Stimulated activated CD8-positive, alpha-beta memory T cell treated with anti-CD3 and anti-CD28 coated beads, Interleukin-12 subunit alpha, Interleukin-12 subunit beta, amount 100 ng/mL, for 4 hours (primary cell): Measurements from ENCODE around the gene DHX57.
"Not testable (repeated sequence)": the region's sequence is repeated elsewhere in the genome, so short reads cannot be mapped to it uniquely, and the experiment has no call there.

Experiments
- DNase-seq: peaks from one replicate; pipeline ENCODE4 v3.0.0-alpha.2; 2020; ENCODE audit warnings: low read depth

The DHX57 gene

DNA sequence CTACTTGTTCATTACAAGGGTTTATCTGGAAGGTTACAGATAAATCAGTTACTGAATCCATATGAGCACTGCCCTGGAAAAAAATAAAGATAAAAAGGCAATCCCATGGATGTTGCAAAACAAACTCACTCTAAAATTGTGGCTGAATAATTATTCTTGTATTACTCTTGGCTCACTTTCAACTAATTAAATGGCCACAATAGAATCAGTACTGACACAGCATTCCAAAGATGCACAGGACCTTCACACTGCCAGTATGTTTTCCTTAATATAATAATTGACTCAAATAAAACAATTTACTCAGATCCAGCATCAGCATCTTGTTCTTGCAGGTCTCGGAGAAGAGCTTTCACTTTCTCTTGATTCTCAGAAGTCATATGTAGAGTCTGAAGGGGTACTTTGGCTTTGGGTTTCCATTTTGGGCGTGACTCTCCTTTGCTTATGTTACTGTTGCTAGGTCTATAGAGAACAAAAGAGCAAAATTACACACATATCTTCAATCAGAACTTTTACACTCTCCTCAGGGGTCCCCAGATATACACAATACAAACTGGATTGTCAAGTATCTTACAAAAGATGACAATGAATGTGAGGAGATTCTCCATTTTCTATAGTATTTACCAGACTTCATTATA, 12.6 kb downstream of the DHX57 start:
- DNase-seq: no peak

DNA sequence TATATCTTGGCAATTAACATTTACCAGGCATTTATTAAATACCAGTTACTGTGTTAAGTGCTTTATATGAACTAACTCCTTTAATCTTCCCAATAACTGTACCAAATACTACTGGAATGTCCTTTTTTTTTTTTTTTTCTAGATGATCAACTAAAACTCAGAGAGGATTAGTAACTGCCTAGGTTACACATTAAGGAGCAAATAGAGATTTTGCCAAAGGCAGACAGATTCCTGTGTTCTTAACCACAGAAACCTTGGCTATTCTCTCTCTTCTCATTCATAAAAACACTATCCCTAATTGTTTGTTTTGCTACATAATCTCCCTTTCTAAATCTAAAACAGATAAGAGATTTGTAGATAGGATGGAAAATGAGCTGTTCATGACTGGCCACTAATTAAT, 13.3 kb downstream of the DHX57 start:
- DNase-seq: no peak

DNA sequence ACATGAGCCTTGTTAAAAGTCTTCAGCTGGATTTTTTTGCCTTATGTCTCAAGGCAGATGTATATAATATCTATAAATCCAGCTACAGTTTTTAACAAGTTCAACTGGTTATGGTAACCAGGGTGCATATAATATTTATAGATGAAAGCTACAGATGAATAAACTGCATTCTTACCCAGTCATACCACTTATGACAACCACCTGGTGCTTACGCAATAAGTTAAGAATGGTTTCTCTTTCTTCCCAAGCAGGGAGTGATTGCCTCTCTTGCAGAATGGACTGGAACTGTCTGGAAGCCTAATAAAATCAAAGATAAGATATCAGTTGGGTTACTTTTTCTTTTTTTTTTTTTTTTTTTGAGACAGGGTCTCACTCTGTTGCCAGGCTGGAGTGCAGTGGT, 19.6 kb downstream of the DHX57 start:
- no peak for DNase-seq

DNA sequence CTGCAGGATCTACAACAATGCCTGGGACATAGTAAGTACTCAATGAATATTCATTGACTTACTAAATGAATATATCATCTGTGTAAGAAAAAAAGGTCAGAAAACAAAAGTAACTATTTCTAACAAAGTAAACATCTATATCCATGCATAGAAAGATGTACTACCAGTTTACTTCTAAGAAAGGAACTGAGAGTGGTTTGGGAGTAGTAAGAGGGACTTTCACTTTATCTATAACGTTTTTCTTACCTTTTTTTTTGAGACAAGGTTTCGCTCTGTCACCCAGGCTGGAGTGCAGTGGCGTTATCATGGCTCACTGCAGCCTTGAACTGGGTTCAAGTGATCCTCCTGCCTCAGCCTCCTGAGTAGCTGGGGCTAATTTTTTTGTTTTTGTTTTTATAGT, 25.7 kb downstream of the DHX57 start:
- no peak for DNase-seq

DNA sequence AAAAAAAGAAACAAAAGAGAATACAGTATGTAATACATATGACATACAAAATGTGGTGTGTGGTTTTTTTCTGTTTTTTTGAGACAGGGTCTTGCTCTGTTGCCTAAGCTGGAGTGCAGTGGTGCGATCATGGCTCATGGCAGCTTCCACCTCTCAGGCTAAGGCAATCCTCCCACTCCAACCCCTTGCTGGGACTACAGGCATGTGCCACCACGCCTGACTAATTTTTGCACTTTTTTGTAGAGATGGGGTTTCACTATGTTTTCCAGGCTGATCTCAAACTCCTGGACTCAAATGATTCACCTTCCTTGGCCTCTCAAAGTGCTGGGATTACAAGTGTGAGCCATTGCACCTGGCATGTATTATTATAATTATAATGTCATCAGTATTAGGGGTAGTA, 38.9 kb downstream of the DHX57 start:
- DNase-seq: no peak

DNA sequence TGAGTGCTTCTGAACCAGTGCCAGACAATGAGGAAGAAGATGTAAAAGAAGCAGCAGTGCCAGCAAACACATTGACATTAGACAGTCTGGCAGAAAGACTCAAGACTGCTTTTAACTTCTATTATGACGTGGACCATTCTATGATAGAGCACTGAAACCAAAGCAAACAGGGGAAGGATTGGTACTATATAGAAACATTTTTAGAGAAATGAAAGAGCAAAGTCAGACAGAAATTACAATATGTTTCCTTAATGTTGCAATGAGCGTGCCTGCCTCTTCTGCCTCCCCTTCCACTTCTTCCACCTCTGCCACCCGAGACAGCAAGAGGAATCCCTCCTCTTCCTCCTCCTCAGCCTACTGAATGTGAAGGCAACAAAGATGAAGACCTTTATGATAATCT, 39.7 kb downstream of the DHX57 start:
- DNase-seq: no peak

DNA sequence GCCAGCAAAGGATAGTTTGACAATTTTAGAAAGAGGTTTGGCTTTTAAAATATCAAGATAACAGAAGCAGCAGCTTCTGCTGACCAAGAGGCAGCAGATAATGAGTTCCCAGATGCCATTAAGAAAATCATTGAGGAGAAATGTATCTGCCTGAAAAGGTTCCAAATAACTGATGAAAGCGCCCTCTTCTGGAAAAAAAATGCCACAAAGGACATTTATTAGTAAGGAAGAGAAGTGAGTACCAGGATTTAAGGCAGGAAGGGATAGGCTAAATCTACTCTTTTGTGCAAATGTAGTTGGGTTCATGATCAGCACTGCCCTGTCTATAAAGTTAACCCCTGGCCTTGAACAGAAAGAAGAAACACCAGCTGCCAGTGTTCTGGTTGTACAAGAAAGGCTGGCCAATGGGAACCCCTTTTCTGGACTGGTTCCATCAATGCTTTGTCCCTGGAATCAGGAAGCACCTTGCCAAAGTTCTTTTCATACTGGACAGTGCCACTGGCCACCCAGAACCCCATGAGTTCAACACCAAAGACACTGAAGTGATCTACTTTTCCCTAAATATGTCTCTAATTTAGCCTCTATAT, 40.6 kb downstream of the DHX57 start:
- no peak for DNase-seq

DNA sequence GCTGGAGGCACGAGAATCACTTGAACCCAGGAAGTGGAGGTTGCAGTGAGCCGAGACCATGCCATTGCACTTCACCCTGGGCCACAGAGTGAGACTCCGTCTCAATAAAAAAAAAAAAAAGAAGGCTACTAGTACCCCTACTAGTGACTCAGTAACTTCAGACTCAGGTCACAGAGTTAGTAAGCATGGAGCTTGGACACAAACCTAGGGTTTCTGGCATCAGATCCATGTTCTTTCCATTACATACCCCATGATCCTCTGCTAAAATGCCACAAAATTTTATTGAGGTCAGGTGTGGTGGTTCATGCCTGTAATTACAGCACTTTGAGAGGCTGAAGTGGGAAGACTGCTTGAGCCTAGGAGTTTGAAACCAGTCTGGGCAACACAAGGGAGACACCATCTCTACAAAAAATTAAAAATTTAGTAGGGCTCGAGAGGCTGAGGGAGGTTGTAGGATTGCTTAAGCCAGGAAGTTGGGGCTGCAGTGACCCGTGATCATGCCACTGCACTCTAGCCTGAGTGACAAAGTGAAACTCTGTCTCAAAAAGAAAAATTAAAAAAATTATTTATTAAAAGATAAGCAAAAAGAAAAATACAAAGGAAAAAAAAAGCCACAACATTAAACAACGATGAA, 45.1 kb downstream of the DHX57 start:
- DNase-seq: no peak

DNA sequence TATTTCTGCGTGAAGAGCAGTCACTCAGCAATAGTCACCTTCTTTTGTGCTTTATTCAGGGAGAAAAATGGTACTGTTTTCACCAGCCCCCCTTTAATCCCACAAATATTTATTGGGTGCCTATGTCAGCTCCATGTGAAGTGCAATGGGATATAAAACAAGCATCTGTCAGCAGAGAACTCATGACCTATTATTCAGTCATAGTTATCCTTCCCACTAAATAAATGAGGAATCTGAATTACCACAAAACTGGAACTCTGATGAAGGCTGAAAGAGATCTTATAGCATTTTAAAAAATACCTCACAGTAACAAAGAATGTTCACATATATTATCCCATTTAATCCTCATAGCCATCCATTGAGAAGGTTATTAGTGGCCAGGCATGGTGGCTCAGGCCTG, 45.8 kb downstream of the DHX57 start:
- no peak for DNase-seq

DNA sequence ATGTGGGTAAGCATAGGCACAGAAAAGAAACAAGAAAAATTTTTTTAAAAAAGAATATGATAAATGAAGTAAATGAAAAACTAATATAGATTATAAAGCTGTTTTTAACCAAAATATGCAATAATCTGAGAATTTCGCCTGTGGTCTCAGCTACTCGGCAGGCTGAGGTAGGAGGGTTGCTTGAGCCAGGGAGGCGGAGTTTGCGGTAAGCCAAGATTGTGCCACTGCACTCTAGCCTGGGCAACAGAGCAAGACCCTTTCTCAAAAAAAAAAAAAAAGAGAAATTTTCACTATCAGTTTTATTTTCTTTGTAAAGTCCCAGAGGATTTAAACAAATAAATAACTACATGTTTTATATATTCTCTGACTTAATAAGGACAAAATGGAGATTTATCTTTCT, 47.3 kb downstream of the DHX57 start:
- no peak for DNase-seq

DNA sequence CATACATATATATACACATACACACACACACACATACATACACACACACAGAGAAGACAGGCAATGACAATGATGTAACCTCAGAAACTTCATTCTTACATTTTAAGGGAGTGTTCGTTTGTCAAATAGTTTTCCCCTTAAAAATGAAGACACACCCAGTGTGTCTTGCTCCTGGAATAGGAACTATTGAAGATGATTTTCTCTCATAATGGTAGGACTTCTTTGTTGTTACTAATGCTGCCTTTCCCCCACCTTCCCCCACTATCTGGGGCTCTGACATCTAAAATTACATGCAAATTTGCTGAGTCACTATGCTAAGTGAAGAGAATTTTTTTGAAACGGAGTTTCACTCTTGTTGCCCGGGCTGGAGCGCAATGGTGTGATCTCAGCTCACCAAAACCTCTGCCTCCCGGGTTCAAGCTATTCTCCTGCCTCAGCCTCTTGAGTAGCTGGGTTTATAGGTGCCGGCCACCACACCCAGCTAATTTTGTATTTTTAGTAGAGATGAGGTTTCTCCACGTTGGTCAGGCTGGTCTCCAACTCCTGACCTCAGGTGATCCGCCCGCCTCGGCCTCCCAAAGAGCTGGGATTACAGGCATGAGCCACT, 48.1 kb downstream of the DHX57 start:
- not testable (repeated sequence) for DNase-seq

DNA sequence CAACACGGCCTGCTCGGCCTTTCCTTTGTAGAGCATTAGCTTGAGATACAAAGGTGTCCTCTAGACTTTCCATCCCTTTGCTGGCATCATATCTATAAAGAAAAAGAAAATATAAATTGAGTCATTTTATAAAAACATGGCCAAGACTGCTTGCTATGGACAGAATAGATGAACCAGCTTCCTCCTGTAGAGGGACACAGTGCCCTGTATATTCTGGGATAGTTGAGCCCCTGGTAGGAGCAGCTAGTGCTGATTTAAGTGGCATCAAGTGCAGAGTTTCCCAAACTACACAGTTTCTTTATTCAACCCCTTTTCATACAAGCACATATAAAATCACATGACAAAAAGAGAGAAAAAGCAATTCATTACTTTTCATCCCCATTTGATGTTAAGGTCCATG, 49.8 kb downstream of the DHX57 start:
- DNase-seq: no peak

DNA sequence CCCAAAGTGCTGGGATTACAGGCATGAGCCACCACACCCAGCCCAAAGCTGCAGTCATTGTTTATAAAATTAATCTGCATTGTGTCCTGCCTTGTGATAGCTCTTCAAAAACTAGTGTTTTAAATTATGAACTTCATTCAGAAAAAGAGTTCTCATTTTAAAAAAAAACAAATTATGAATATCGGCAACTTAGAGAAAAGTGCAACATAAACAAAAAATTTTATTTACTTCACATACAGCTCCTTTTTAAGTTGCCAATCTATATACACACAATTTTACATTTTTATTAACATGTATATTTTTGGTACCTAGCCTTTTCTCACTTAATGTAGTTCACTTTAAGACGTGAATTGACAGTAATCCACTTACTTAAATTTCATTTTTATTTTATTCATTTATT, 50.8 kb downstream of the DHX57 start:
- DNase-seq: no peak

DNA sequence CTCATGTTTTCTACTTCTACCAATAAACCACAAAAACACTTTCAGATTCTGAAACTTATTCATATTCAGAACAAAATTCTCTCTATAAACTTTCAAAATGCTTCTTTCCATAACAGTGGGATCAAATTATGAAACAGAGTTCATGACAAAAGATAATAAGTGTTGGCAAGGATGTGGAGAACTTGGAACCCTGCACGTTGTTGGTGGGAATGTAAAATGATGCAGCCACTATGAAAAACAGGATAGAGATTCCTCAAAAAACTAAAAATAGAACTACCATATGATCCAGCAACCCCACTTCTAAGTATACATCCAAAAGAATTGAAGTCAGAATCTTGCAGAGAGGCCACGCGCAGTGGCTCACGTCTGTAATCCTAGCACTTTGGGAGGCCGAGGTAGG, 52.3 kb downstream of the DHX57 start:
- no peak for DNase-seq

DNA sequence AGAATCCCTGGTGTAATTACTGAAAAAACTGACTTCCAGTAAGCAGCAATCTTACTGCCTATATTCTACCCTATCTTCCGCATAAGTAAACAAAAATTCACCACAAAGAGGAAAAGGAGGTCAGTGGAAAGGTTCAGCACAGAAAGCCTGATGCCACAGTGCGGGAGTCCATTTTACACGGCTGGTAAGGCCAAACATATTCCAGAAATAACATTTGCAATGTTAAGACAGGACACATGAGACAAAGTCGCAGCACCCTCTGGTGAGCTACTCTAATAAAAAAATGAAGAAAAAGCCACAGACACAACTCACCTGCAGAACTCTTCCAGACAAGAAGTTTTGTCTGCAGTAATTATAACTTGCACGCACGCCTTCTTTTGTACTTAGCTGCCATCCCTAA, 57.2 kb downstream of the DHX57 start:
- no peak for DNase-seq

DNA sequence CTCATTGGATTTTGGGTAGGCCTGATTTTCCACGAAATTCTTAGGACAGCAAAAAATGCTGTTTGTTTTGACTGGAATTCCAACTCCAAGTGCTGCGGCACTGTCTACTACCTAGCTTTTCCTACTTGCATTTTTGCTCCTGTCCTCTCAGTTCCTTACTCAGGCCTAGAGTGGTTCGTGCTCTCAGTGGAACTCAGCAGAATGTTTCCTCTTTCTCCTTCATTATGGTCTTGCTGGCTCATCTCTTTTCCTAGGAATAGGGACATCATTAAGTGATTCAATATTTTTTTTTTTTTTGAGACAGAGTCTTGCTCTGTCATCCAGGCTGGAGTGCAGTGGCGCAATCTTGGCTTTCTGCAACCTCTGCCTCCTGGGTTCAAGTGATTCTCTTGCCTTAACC, 59.8 kb downstream of the DHX57 start:
- no peak for DNase-seq

DNA sequence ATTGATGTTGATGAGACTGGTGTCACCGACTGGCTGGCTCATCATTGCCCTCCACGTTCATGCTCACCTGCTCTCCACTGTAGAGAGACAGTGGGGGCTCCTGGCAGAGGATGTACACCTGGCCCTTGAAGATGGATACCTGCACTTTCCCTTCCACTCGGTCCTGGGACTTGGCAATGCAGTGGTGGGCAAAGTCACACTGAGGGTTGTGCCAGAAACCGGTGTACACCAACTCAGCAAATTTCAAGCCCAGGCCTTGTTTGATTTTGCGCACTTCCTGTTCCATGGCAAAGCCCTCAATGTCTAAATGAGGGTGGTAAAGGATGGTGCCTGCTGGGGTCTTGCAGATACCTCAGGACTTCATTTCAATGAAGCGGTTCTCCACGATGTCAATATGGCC, 65.2 kb downstream of the DHX57 start:
- no peak for DNase-seq

DNA sequence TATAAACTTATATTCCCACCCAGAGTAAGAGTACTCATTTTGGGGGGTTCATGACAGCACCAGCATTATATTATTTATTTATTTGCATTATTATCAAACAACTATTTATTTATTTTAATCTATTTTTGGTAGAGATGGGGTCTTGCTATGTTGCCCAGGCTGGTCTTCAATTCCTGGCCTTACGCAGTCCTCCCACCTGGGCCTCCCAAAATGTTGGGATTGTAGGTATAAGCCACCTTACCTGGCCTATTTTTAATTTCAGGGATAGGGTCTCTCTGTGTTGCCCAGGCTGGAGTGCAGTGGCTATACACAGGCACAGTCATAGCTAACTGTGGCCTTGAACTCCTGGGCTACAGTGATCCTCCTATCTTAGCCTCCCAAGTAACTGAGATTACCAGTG, 67.1 kb downstream of the DHX57 start:
- no peak for DNase-seq

DNA sequence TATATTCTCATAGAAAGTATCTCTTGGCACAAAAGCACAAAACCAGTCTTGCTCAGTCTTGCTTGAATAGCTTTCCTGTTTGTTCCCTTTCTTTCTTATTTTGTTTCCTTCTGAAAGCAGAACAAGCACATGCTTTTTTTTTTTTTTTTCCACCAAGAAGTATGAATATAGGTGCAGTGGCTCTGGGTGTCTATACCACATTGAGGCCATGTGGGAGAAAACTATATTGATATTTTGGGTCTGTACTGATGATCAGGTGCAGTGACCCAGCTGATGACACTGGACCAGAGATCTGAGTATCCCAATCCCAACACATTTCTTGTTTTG, 69.0 kb downstream of the DHX57 start:
- DNase-seq: no peak

DNA sequence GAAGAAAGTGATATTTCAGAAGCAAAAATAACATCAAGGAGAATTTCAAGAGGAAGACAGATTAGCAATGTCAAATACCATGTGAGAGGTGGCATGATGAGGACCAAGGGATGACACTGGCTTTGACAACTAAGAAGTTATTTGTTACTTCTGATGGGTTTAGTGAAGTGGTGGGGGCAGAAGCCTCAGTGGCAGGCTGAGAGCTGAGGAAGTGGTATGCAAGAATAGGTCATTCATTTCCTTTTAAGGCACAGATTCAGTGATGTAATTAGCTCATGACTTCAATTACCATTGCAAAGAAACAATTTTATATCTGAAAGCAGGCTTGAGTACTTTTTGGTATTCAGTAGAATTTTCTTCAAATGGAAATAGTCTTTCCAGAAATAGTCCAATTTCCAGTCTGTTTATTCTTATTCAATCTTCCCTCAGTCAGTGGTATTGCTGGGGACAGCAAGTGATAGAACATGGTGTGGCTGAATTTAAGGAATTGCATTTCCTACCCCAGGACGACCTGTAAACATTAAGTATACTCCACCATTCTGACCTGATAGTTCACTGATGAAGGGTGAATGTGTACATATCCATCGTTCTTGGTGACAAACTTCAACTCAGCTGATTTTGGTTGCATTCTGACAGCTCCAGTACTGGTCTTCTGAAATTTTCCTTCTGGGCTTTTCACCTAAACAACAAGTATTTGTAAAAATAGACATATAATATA, 69.6 kb downstream of the DHX57 start:
- DNase-seq: no peak

DNA sequence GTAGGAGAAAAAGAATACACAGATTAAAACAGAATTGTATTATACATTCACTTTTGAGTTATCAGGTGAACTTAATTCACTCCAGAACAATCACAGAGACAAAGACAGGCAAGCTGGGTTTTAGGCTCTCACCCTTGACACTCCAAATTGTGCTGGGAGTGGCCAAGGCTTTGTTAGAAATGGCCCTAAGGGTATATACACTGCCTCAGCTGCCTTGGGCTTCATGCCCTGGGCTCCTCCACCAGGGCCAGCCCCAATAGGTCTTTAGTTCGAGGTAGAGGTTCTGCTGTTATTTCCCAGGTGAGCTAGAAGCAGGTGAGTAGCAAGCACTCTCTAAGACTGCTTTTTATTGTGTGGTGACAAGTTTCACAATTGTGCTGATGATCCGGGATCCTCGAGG, 77.8 kb downstream of the DHX57 start:
- no peak for DNase-seq

DNA sequence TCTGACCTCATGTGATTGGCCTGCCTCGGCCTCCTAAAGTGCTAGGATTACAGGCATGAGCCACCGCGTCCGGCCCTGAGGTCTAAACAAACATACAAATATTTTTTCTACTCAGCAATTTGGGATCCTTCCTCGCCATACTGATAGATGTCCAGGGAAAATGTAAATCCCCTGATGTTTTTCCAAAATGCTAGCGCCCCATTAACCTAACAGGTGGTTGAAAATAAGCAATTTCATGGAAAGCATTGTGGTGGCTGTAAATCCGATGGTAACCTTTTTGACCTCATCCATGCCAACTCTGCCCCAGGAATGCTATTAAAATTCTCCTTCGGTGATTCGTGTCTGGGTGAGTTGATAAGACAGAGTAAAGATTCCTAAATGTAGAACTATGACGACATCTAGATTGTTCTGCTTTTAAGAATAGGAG, 78.5 kb downstream of the DHX57 start:
- DNase-seq: no peak

DNA sequence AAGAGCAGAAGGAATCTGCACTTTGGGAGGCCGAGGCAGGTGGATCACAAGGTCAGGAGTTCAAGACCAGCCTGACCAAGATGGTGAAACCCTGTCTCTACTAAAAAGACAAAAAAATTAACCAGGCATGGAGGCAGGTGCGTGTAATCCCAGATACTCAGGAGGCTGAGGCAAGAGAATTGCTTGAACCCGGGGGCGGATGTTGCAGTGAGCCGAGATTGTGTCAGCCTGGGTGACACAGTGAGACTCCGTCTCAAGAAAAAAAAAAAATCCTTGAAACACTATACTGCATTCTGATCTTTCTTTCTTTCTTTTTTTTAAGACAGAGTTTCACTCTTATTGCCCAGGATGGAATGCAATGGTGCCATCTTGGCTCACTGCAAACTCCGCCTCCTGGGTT, 80.7 kb downstream of the DHX57 start:
- DNase-seq: not testable (repeated sequence)
